GM10248 (cell line): ENCODE measurements around the gene NIP7.

ENCODE experiments used
- CTCF ChIA-PET: fragments of 300-600 bp; sonication (Branson Sonifier 250); formaldehyde crosslinking; extraction: SDS; loops from one replicate; lab custom pipeline; 2021; ENCODE audit warnings: antibody characterized with exemption; lab: Yijun Ruan, JAX
- POLR2A ChIA-PET: fragments of 350-650 bp; sonication (Branson Sonifier 250); formaldehyde crosslinking; extraction: SDS; loops from one replicate; lab custom pipeline; 2020; ENCODE audit warnings: antibody characterized with exemption; lab: Yijun Ruan, JAX
- DNase-seq: peaks from one replicate; pipeline ENCODE4 v3.0.0; 2012; ENCODE audit errors: extremely low spot score
- TF ChIP-seq, protein P1 (sequence below): IDR thresholded peaks from 2 replicates; pipeline ENCODE4 v1.5.1; 2012; ENCODE audit warnings: mild to moderate bottlenecking, low read depth; ENCODE audit errors: extremely low read depth, missing control alignments, control extremely low read depth

NIP7 gene

DNA sequence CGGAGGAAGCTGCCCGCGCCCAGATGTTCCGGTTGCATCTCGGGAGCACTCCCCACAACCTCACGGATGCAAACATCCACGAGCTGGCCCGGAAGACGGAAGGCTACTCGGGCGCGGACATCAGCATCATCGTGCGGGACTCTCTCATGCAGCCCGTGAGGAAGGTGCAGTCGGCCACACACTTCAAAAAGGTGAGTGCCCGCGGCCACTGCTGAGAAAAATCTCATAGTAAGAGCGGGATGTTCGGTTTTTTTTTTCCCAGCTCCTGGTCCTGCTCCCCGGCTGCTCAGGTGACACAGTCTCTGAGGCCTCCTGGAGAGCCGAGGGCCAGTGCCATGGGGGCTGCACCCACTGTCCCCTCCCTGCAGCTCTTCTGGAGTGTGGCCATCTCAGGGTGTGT, 18.5 kb upstream of the NIP7 start:
- DNase-seq = no peak
- POLR2A ChIA-PET = no interaction called here
- TF ChIP-seq, protein P1, sequence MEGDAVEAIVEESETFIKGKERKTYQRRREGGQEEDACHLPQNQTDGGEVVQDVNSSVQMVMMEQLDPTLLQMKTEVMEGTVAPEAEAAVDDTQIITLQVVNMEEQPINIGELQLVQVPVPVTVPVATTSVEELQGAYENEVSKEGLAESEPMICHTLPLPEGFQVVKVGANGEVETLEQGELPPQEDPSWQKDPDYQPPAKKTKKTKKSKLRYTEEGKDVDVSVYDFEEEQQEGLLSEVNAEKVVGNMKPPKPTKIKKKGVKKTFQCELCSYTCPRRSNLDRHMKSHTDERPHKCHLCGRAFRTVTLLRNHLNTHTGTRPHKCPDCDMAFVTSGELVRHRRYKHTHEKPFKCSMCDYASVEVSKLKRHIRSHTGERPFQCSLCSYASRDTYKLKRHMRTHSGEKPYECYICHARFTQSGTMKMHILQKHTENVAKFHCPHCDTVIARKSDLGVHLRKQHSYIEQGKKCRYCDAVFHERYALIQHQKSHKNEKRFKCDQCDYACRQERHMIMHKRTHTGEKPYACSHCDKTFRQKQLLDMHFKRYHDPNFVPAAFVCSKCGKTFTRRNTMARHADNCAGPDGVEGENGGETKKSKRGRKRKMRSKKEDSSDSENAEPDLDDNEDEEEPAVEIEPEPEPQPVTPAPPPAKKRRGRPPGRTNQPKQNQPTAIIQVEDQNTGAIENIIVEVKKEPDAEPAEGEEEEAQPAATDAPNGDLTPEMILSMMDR = no peak
- CTCF ChIA-PET = no interaction called here

DNA sequence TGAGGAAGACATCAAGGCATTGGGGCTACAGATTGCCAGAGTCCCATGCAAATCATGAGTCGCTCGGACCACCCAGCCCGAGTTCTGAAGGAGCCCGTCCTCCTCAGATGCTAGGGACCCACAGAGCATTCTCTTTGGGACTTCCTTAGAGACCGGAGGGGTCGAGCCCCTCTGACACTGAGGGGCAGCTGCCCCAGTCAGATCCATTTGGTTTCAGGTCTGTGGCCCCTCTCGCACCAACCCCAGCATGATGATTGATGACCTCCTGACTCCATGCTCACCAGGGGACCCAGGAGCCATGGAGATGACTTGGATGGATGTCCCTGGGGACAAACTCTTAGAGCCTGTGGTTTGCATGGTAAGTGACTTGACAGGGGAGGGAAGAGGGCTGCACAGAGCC, 17.2 kb upstream of the NIP7 start:
- POLR2A ChIA-PET = no interaction called here
- TF ChIP-seq, protein P1 = no peak
- no peak for DNase-seq
- CTCF ChIA-PET = interaction anchor here (1.7 kb wide), 1 partner anchor 10 kb away, joined by 5 read pairs; no protein-coding TSS in a partner anchor

GRCh38 chr16:69323415-69323814, 16.2 kb upstream of the NIP7 start:
- TF ChIP-seq, protein P1 = no peak
- DNase-seq = no peak
- ChIA-PET CTCF (interaction anchor here (1.0 to 1.7 kb wide), 2 partner anchors 11 to 13 kb away, joined by 3 to 5 read pairs; no protein-coding TSS in a partner anchor), POLR2A (no interaction called here)

GRCh38 chr16:69324013-69324531, 15.5 kb upstream of the NIP7 start:
- TF ChIP-seq, protein P1 = no peak
- no peak for DNase-seq
- ChIA-PET CTCF (interaction anchor here (0.9 kb wide), 1 partner anchor 12 kb away, joined by 3 read pairs; no protein-coding TSS in a partner anchor), POLR2A (no interaction called here)

- no peak for DNase-seq
- ChIA-PET POLR2A (no interaction called here), CTCF (interaction anchor here (0.9 to 2.9 kb wide), 2 partner anchors 11 to 12 kb away, joined by 3 to 7 read pairs; no protein-coding TSS in a partner anchor)
- TF ChIP-seq, protein P1 = no peak
These were observed 14.9 kb upstream of the NIP7 start for GRCh38 chr16:69324585-69325253.

- POLR2A ChIA-PET = interaction anchor here (0.6 kb wide), 1 partner anchor 348 kb away, joined by 5 read pairs; no protein-coding TSS in a partner anchor
- DNase-seq = no peak
- CTCF ChIA-PET = interaction anchor here (1.1 to 2.9 kb wide), 6 partner anchors 10 to 15 kb away, joined by 4 to 7 read pairs (median 6); no protein-coding TSS in a partner anchor
- TF ChIP-seq, protein P1 = no peak
These were observed 13.8 kb upstream of the NIP7 start for GRCh38 chr16:69325784-69326171.
